Duodenal mucosa (tissue), 2 donors: Measurements from ENCODE around the gene MED27.

ENCODE experiments used
- H3K27ac ChIP-seq: one replicate; pipeline ENCODE4 v1.7.0; 2013; ENCODE audit warnings: low read depth, low read length
- H3K27me3 ChIP-seq, 2 donors: one replicate each; pipeline ENCODE4 v1.7.0; 2013; ENCODE audit warnings: low read length in 2 of 2, control low read depth in 1 of 2; ENCODE audit not compliant: insufficient read depth in 2 of 2, control insufficient read depth in 1 of 2
- H3K36me3 ChIP-seq, 2 donors: one replicate each; pipeline ENCODE4 v1.7.0; 2013; ENCODE audit warnings: low read length in 2 of 2, control low read depth in 1 of 2; ENCODE audit not compliant: insufficient read depth in 2 of 2, control insufficient read depth in 1 of 2
- H3K4me1 ChIP-seq, 2 donors: one replicate each; pipeline ENCODE4 v1.7.0; 2013; ENCODE audit warnings: low read length in 2 of 2, control low read depth in 1 of 2; ENCODE audit not compliant: insufficient read depth in 2 of 2, control insufficient read depth in 1 of 2
- H3K4me3 ChIP-seq, 2 donors: one replicate each; pipeline ENCODE4 v1.7.0; 2013; ENCODE audit warnings: low read length in 2 of 2, low read depth in 1 of 2
- H3K9ac ChIP-seq, 2 donors: one replicate each; pipeline ENCODE4 v1.7.0; 2013; ENCODE audit warnings: low read length in 2 of 2, low read depth in 1 of 2
- H3K9me3 ChIP-seq, 2 donors: one replicate each; pipeline ENCODE4 v1.7.0; 2013; ENCODE audit warnings: low read length in 2 of 2, control low read depth in 1 of 2; ENCODE audit not compliant: control insufficient read depth in 1 of 2

The MED27 gene

DNA sequence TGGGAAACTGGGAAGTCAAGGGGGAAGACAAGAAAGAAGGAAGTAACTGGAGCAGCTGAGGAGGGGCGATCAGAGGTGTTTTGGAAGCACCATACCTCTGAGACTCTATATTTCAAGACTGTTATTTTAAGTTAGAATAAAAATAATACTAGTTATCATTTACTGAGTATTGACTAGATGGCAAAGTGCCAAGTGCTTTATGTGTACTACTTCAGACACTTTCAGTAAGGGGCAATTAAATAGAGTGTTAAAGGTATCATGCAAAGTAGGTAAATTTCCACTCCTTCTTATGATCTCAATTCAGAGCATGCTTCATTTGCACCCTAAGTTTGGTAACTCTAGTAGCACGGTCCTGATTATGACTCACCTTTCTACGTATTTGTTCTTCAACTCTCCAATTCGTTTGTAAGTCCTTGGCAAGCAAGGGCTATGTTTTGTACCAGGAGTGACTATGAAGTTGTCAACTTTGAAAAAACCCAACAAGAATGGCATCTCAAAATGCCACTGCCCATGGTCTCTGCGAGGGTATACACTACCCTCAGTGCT is 187.4 kb downstream of the MED27 start:
- Histone ChIP-seq H3K9me3 (no peaks in the 10 kb centered on the region), H3K9ac (no peak overlapping the region), H3K27me3 (no peaks in the 10 kb centered on the region), H3K4me3 (no peak overlapping the region), H3K4me1 (peaks cover 0 to 11% of the 10 kb centered on the region in 2 donors), H3K27ac (no peak overlapping the region), H3K36me3 (peaks cover 0 to 15% of the 10 kb centered on the region in 2 donors)

DNA sequence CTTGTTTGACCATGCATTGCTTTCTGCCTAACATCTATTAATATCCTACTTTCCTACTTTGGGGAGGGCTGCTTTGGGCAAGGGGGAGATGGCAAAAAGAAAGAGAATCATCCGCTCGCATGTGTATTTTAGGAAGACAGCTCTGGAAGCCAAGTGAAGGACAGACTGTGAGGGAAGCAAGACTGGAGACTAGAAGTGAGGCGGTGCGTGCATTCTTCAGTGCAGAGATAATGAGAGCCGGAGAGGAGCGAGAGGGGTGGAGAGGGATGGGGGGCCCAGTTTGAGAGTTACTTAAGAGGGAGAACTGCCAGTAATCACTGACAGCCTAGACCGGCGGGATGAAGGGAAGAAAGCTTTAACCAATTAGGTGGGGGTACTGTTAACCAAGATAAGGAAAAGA is 188.1 kb downstream of the MED27 start:
- Histone ChIP-seq H3K9me3 (no peaks in the 10 kb centered on the region), H3K4me1 (peaks cover 0 to 11% of the 10 kb centered on the region in 2 donors), H3K4me3 (no peak overlapping the region), H3K36me3 (peaks cover 0 to 15% of the 10 kb centered on the region in 2 donors), H3K27ac (no peak overlapping the region), H3K27me3 (no peaks in the 10 kb centered on the region), H3K9ac (no peak overlapping the region)

DNA sequence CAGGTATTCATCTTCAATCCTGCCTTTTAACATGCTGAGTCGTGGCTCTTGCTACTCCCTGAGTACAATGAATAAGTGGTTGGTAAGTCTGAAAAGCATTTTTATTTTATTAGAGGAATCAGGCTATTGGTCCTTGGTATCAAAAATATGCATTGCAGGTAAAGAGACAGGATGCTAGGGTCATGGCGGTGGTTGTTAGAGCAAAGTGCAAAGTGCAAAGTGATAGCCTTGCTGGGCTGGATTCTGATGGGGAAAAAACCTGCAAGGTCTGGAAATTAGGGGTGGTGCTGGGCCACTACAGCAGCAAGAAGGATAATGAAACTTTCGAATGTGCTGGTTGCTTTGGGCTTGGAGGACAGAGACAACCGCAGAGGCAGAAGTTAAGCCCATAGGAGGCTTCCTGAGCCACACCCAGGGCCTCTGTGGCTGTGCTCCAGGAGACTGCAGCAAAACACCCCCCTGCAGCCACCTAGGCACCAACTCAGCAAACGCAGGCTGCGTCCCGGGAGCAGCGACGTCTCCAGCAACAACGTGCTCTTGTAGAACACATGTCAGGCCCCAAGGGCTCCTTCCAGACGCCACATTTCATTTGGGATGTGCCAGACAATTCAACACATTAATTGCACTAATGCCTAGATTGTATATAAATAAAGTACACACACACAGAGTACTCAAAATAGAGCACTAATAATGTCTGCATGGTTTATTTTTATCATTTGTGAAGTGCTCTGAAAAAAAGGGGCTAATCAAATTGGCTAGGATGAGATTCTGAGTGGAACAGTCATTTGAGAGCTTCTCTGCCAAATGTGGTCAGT is 190.0 kb downstream of the MED27 start:
- no peak overlapping the region for H3K4me3 ChIP-seq
- no peaks in the 10 kb centered on the region for H3K27me3 ChIP-seq
- H3K4me1 ChIP-seq: peaks cover 0 to 11% of the 10 kb centered on the region in 2 donors
- no peak overlapping the region for H3K27ac ChIP-seq
- H3K36me3 ChIP-seq: peaks cover 0 to 15% of the 10 kb centered on the region in 2 donors
- no peaks in the 10 kb centered on the region for H3K9me3 ChIP-seq
- H3K9ac ChIP-seq: no peak overlapping the region

DNA sequence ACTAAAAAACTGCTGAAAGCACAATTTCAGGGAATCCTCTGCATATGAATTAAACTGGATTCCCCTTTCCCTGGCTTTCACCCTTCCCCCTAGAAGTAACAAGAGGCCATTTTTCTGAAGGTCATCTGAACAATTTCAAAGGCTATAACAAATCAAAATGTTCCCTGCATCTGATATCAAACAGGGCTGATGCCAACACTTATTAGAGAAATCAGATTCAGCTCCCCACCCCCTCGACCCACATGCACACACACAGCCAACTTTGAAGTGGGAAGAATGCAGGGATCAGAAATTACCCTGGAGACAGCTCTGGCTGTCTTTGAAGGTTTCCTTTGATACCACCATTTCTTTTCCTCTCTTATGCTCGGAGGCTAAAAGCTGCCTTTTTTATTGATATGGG is 190.7 kb downstream of the MED27 start:
- H3K4me1 ChIP-seq: peaks cover 0 to 11% of the 10 kb centered on the region in 2 donors
- peaks cover 0 to 15% of the 10 kb centered on the region in 2 donors for H3K36me3 ChIP-seq
- H3K9me3 ChIP-seq: no peaks in the 10 kb centered on the region
- no peaks in the 10 kb centered on the region for H3K27me3 ChIP-seq
- no peak overlapping the region for H3K27ac ChIP-seq
- no peak overlapping the region for H3K4me3 ChIP-seq
- H3K9ac ChIP-seq: no peak overlapping the region

DNA sequence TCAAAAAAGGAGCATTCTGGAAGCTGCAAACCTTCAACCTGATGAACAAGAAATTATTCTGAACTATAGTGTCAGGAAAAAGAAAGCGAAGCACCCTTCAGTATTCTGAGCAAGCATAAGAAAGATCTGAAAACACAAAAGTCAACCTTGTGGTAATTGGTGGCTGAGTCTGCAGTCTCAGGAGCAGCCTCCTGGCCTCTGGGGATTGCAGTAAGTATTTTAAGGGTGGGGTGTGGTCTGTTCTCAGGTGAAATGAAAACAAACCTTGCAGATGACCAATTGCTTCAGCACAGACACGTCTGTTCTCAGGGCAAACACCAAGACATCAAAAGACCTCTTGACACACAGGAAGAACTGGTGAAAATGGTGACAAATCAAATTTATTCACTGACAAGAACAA is 192.0 kb downstream of the MED27 start:
- no peak overlapping the region for H3K4me3 ChIP-seq
- peaks cover 0 to 11% of the 10 kb centered on the region in 2 donors for H3K4me1 ChIP-seq
- H3K27ac ChIP-seq: no peak overlapping the region
- peaks cover 0 to 9% of the 10 kb centered on the region in 2 donors for H3K36me3 ChIP-seq
- no peaks in the 10 kb centered on the region for H3K27me3 ChIP-seq
- no peak overlapping the region for H3K9ac ChIP-seq
- no peaks in the 10 kb centered on the region for H3K9me3 ChIP-seq

DNA sequence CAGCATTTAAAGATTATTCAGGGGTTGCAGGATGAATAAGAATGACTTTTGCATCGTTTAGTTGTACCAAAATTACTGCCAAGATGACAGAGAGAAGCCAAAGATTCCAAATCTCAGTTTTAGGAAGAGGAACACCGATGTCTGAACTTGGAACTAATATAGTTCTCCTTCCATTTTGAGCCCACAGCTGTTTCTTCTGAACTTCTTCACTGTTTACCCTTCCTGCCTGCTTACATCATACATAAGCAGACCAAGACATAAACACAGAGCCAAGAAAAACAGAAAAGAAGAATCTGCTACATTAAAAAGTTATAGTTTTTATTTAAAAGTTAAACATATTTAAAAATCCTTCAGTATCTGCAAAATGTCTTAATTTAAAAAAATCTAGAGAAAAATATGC is 192.8 kb downstream of the MED27 start:
- no peak overlapping the region for H3K27ac ChIP-seq
- peaks cover 0 to 11% of the 10 kb centered on the region in 2 donors for H3K36me3 ChIP-seq

DNA sequence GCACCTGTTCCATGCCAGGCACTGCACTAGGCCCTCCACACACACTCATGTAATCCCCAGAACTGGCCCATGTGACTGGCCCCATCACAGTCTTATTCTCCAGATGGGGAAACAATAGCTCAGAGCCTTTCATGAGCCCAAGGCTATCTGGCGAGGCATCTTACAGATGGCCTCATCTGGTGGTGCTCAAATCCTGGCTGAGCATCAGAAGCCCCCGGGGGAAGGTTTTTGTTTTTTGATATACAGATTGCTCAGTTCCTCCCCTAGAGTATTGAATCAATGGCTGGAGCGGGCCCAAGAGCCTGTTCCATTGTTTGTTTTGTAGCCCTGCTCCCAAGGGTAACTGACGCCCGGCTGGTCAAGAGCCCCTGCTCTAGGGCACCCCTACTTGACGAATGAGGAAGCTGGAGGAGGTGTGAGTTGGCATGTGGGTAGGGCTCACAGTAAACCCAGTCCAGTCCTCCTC is 194.5 kb downstream of the MED27 start:
- Histone ChIP-seq H3K9me3 (no peaks in the 10 kb centered on the region), H3K27ac (no peak overlapping the region), H3K36me3 (peaks cover 0 to 8% of the 10 kb centered on the region in 2 donors), H3K4me1 (peaks cover 0 to 11% of the 10 kb centered on the region in 2 donors), H3K4me3 (no peak overlapping the region), H3K9ac (no peak overlapping the region), H3K27me3 (no peaks in the 10 kb centered on the region)

More for the DNA sequence above, 192.8 kb downstream of the MED27 start:
- H3K9ac ChIP-seq: no peak overlapping the region
- peaks cover 0 to 11% of the 10 kb centered on the region in 2 donors for H3K4me1 ChIP-seq
- H3K27me3 ChIP-seq: no peaks in the 10 kb centered on the region
- no peak overlapping the region for H3K4me3 ChIP-seq
- no peaks in the 10 kb centered on the region for H3K9me3 ChIP-seq

DNA sequence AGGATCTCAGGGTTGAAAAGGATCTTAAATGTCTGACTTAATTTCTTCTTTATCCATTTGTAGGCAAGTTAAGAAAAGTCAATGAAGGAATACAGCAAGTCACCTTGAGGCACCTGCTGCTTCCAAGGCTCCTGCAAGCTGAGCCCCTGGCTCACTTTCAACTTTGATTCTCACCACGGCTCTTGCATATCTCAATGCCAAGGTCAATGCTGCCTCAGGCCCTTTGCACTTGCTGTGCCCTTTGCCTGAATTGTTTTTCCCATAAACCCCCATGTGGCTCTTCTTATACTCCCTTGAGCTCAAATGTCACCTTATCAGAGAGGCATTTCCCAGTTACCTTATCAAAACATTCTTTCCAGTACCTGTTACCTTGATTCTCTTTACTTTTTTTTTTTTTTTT is 195.4 kb downstream of the MED27 start:
- H3K4me1 ChIP-seq: peaks cover 0 to 3% of the 10 kb centered on the region in 2 donors
- H3K9ac ChIP-seq: no peak overlapping the region
- H3K27ac ChIP-seq: no peak overlapping the region
- no peak overlapping the region for H3K4me3 ChIP-seq
- no peaks in the 10 kb centered on the region for H3K27me3 ChIP-seq
- no peaks in the 10 kb centered on the region for H3K9me3 ChIP-seq
- peaks cover 0 to 9% of the 10 kb centered on the region in 2 donors for H3K36me3 ChIP-seq

DNA sequence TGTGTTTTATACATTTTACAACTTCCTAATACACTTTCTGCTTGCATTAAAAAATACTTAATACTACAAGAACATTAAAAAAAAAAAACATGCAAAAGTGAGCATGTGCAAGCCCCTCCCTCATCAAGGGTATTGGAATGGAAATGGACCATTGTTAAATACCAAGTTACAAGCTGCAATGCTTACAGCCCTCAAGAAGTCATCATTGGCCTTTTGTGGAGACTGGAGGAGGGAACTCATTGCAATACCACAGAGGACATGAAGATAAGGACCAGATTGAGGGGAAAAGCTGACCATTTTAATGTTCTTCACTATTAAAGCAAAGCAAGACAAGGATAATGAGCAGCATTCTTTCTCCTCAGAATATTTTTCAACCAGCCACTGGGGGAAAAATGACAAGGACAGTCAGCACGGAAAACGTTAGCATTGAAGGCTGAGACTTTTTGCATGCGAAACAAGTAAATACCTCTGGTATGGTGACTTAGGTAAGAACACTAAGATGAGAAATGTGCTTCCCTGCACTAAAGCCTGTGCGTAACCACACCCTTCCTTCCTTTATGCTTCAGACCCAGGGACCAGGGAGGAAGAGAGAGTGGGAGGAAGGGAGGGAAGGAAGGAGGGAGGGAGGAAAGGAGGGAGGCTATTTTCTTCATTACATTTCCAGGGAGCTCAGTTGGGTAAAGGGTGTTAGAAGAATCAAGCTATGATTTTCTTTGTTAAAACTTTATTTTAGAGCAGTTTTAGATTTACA is 198.7 kb downstream of the MED27 start:
- no peak overlapping the region for H3K27ac ChIP-seq
- H3K9ac ChIP-seq: no peak overlapping the region
- no peaks in the 10 kb centered on the region for H3K9me3 ChIP-seq
- no peaks in the 10 kb centered on the region for H3K27me3 ChIP-seq
- H3K36me3 ChIP-seq: peaks cover 0 to 14% of the 10 kb centered on the region in 2 donors
- H3K4me3 ChIP-seq: no peak overlapping the region
- no peaks in the 10 kb centered on the region for H3K4me1 ChIP-seq

DNA sequence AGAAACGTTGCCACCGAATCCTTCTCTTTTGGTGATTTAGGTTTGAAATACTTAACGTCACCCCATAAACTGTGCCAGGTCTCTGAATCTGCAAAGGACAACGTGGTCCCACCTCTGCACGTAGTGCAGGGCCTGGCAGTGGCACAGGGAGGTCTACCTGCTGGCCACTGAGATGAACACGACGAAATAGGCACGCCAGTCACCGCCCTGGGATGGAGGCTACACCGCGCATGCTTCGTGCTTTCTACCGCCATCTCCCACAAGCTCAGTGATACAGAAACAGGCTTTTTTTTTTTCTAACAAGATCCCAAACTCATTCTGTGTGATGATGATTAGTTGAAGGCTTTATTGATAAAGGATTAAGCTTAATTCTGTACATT is 199.8 kb downstream of the MED27 start:
- Histone ChIP-seq H3K27me3 (no peaks in the 10 kb centered on the region), H3K9ac (no peak overlapping the region), H3K4me1 (no peaks in the 10 kb centered on the region), H3K9me3 (no peaks in the 10 kb centered on the region), H3K4me3 (no peak overlapping the region), H3K27ac (no peak overlapping the region), H3K36me3 (peaks cover 0 to 14% of the 10 kb centered on the region in 2 donors)
